Measurements from ENCODE around the gene ERG.

Gene ERG

GRCh38 chr21:38500073-38500472 is 1.8 kb upstream of the ERG start:
- H3K4me3 ChIP-seq (ENCODE audit: low read depth, low read length), result no peak overlapping the region
- TF ChIP-seq, protein P1, sequence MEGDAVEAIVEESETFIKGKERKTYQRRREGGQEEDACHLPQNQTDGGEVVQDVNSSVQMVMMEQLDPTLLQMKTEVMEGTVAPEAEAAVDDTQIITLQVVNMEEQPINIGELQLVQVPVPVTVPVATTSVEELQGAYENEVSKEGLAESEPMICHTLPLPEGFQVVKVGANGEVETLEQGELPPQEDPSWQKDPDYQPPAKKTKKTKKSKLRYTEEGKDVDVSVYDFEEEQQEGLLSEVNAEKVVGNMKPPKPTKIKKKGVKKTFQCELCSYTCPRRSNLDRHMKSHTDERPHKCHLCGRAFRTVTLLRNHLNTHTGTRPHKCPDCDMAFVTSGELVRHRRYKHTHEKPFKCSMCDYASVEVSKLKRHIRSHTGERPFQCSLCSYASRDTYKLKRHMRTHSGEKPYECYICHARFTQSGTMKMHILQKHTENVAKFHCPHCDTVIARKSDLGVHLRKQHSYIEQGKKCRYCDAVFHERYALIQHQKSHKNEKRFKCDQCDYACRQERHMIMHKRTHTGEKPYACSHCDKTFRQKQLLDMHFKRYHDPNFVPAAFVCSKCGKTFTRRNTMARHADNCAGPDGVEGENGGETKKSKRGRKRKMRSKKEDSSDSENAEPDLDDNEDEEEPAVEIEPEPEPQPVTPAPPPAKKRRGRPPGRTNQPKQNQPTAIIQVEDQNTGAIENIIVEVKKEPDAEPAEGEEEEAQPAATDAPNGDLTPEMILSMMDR (IDR thresholded peaks at IDR 0.05; ENCODE audit: borderline replicate concordance, insufficient read depth, low read depth, low read length), result no peak

DNA sequence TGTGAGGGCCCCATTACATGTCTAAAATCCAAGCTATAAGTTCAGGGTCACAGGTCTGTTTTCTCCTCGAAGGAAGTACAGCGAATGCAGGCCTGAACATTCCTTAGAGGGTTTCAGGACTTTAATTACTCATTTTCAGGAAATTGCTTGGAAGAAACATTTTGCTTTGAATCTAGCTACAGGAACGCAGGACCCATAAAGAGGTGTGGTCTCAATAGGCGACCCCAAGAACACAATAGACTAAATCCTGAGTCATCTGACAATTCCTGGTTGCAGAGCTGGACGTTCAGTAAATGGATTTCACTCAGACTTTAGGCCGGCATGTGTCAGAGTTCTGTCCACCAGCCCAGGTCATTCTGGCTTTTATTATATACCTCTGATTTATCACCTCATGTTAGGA is 1.0 kb upstream of the ERG start:
- no peak overlapping the region for H3K4me3 ChIP-seq (ENCODE audit: low read depth, low read length)
- TF ChIP-seq, protein P1 (IDR thresholded peaks at IDR 0.05; ENCODE audit: borderline replicate concordance, insufficient read depth, low read depth, low read length), result no peak

GRCh38 chr21:38496224-38496623 is 2.1 kb downstream of the ERG start:
- TF ChIP-seq, protein P1 (IDR thresholded peaks at IDR 0.05; ENCODE audit: borderline replicate concordance, insufficient read depth, low read depth, low read length), result no peak
- no peak overlapping the region for H3K4me3 ChIP-seq (ENCODE audit: low read depth, low read length)

DNA sequence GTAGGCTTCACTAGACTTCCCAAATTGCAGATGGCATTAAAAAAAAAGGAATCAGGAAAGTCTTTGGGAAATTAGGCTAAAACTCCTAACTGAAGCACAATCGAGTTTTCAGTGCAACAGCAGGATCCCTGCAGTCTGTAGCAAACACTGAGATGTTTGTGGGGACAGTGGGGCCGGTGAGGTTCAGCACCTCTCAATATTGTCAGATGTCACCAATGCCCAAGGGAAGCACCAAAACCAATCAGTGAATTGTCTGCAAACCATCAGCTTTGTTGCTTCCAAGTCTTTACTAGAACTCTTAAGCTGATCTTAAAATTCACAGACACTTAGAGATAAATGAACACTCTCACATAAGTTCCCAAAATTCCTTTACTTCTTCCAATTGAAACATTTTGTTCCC is 2.6 kb downstream of the ERG start:
- TF ChIP-seq, protein P1 (IDR thresholded peaks at IDR 0.05; ENCODE audit: borderline replicate concordance, insufficient read depth, low read depth, low read length), result no peak

DNA sequence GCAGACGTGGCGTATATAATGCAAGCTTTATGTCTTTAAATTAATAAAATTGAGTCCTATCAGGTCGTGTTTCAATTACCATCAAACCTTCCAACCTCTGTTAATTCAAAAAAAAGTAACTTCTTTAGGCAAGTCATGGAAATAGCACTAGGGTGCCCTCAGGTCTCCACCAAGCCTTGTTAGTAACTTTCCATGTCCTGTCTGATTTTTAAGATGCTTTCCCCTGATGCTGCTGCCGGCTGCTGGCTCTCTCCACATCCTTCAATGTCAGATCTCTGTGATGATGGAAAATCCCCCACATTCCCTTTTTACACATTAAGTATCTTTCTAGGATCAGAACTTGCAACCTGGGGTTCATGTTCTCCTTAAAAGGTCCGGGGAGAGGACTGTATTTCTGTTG is 3.0 kb downstream of the ERG start:
- TF ChIP-seq, protein P1 (IDR thresholded peaks at IDR 0.05; ENCODE audit: borderline replicate concordance, insufficient read depth, low read depth, low read length), result no peak
- H3K4me3 ChIP-seq (ENCODE audit: low read depth, low read length), result no peak overlapping the region

More for the DNA sequence above, 2.6 kb downstream of the ERG start:
- H3K4me3 ChIP-seq (ENCODE audit: low read depth, low read length), result no peak overlapping the region

DNA sequence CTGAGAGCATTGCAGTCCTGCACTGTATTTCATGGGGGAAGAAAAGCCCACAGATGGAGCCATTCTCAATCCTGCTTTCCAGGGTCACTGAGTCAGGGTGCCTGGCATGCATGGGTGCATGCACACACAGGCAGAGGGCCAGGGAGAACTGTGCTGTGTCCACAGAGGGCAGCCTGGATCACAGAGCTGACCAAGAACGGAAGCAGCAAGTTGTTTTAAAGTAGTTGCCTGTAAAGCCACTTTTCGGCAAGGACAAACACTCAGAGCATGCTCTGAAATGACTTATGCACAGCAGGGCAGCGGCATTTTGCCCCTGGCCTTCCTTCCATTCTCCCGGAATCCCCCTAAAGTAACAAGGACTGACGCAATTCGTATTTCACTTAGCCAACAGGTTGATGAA is 3.6 kb downstream of the ERG start:
- no peak overlapping the region for H3K4me3 ChIP-seq (ENCODE audit: low read depth, low read length)
- TF ChIP-seq, protein P1 (IDR thresholded peaks at IDR 0.05; ENCODE audit: borderline replicate concordance, insufficient read depth, low read depth, low read length), result no peak

GRCh38 chr21:38494251-38494642 is 4.0 kb downstream of the ERG start:
- H3K4me3 ChIP-seq (ENCODE audit: low read depth, low read length), result no peak overlapping the region
- TF ChIP-seq, protein P1 (IDR thresholded peaks at IDR 0.05; ENCODE audit: borderline replicate concordance, insufficient read depth, low read depth, low read length), result no peak

All from GM12875 (cell line).